GM21619 (cell line): ENCODE measurements around the gene WDR76.
"Not testable (repeated sequence)": the region's sequence is repeated elsewhere in the genome, so short reads cannot be mapped to it uniquely, and the experiment has no call there.

ENCODE experiments used
- ATAC-seq: cut with Tn5 transposase; IDR thresholded peaks from one replicate; pipeline ENCODE4 v1.9.1; 2021; ENCODE audit not compliant: unreplicated experiment

The WDR76 gene

GRCh38 chr15:43815064-43815463 is 11.7 kb upstream of the WDR76 start:
- ATAC-seq: not testable (repeated sequence)

GRCh38 chr15:43821505-43821904 is 5.3 kb upstream of the WDR76 start:
- ATAC-seq: no peak

DNA sequence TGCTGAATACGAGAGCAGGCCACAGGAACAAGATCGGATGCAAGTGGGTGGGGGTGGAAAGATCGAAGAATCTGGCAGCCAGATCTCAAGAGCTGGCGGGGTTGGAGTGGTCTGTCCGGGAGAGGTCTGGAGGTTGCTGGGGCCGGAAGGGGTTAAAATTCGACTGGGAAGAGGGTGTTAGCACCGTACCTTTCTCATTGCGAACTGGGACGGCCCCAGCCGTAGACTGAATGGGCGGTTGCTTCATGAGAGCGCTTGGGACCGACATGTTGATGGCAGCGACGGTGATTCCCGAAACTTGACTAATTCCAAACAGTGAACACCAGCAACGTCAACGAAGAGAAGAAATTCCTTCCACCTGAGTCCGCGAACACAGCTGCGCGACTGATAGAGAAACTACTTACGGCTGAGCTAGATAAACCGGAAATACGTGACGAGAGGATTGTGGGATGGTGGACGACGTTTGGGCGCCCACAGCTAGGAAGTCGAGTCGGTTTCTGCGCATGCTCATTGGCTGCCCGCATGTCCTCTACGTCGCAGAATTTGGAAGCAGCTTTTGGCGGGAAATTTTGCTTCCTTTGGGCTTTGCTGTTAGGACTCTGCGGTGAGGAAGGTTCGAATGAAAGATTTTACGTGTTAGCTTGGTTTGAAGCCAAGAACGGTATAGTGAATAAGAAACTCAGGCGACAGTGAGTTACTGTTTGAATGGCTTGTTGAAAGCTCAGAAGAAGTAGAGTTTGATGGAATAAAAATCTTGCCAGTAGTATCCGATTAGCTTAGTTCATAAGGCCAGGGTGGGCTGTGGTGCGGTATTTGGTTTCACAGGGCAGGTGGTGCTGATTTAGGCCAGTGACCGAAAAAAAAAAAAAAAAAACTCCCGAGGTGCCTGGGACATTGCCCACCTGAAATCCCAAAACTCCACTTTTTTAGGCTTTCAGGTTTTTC is 2.2 kb upstream of the WDR76 start, which contains the start of gene MFAP1:
TSS of gene MFAP1 (minus strand) at position 389 of the 945 bp plus-strand sequence. CDS start at position 268, 121 bp downstream.
- peak; percentile 73 for ATAC-seq

DNA sequence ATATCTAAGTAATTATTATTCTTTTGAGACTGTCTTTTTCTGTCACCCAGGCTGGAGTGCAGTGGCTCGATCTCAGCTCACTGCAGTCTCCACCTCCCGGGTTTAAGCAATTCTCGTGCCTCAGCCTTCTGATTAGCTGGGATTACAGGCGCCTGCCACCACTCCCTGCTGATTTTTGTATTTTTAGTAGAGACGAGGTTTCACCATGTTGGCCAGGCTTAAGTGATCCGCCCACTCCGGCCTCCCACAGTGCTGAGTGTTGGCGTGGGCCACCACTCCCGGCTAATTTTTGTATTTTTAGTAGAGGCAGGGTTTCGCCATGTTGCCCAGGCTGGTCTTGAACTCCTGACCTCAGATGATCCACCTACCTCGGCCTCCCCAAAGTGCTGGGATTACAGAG is 1.5 kb upstream of the WDR76 start:
- not testable (repeated sequence) for ATAC-seq

DNA sequence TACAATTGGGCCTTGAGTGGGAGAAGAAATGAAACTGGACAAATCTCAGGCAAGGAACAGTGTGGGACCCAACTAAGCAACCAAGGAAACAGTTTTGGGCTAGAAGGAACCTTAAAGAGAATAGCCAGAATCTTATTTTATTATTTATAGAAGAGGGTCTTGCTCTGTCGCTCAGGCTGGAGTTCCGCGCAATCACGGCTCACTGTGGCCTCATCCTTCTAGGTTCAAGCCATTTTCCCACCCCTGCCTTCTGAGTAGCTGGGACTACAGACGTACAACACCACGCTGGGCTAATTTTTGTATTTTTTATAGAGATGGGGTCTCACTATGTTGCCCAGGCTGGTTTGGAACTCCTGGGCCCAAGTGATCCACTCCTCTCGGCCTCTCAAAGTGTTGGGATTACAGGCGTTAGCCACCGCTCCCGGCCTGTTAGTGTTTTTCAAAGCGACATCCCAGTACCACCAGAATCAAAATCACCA is 734 bp upstream of the WDR76 start:
- ATAC-seq: no peak

GRCh38 chr15:43828061-43828657 is 1.4 kb downstream of the WDR76 start:
- no peak for ATAC-seq

DNA sequence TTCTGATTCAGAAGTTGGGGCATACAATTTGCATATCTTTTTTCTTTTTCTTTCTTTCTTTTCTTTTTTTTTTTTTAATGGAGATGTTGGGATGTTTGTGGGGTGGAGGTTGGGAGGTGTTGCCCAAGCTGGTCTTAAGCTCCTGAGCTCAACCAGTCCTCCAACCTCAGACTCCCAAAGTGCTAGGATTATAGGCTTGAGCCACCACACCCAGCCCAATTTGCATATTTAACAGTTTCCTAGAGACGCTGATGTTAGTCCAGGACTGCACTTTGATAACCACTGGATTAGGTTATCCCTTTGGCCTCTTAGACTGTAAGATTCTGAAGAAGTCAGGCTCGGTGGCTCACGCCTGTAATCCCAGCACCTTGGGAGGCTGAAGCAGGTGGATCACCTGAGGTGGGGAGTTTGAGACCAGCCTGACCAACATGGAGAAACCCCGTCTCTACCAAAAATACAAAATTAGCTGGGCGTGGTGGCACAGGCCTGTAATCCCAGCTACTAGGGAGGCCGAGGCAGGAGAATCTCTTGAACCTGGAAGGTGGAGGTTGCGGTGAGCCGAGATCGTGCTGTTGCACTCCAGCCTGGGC is 3.2 kb downstream of the WDR76 start:
- not testable (repeated sequence) for ATAC-seq

DNA sequence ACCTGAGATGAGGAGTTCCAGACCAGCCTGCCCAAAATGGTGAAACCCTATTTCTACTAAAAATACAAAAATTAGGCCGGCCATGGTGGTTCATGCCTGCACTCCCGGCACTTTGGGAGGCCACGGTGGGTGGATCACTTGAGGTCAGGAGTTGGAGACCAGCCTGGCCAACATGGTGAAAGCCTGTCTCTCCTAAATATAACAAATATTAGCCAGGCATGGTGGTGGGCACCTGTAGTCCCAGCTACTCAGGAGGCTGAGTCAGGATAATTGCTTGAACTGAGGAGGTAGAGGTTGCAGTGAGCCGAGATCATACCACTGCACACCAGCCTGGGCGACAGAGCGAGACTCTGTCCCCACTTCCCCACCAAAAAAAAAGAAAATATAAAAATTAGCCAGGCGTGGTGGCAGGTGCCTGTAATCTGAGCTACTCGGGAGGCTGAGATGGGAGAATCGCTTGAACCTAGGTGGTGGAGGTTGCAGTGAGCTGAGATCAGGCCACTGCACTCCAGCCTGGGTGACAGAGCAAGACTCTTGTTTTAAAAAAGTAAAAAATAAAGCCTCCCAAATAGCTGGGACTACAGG is 4.0 kb downstream of the WDR76 start:
- ATAC-seq: not testable (repeated sequence)

DNA sequence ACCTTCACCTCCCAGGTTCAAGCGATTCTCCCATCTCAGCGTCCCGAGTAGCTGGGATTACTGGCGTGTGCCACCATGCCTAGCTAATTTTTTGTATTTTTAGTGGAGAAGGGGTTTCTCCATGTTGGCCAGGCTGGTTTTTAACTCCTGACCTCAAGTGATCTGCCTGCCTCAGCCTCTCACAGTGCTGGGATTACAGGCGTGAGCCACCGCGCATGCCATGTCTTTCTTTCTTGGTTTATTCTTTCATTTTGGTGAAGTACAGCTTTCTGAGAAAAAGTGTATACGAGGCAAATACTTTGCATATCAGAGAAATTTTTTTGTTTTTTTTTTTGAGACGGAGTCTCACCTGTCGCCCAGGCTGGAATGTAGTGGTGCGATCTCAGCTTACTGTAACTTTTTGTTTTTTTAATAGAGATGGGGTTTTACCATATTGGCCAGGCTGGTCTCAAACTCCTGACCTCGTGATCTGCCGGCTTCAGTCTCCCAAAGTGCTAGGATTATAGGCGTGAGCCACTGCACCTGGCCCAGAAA is 4.8 kb downstream of the WDR76 start:
- ATAC-seq: not testable (repeated sequence)

- ATAC-seq: not testable (repeated sequence)
Observed at GRCh38 chr15:43832485-43832884, 5.7 kb downstream of the WDR76 start.

GRCh38 chr15:43845421-43845820 is 18.6 kb downstream of the WDR76 start:
- ATAC-seq: no peak

DNA sequence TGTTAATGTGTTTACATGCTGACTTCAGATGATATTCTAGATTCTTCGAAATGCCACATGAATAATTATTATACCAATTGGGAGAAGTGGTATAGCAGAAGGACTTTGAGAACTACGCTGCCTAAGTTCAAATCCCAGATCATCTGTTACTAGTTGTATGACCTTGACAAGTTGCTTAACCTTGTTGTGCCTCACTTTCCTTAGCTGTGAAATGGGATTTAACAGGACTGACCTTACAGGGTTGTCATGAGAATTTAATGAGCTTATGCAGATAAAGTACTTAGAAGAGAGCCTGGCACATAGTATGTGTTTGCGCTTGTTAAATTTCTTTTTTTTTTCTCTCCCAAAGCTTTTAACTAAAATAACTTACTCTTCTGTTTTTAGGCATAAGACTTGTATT is 24.4 kb downstream of the WDR76 start:
- no peak for ATAC-seq

GRCh38 chr15:43852607-43853006 is 25.8 kb downstream of the WDR76 start:
- no peak for ATAC-seq

- no peak for ATAC-seq
Observed at GRCh38 chr15:43854801-43855200, 28.0 kb downstream of the WDR76 start.

- ATAC-seq: no peak
Observed at GRCh38 chr15:43859546-43859945, 32.7 kb downstream of the WDR76 start.

- not testable (repeated sequence) for ATAC-seq
Observed at GRCh38 chr15:43866636-43867035, 39.8 kb downstream of the WDR76 start.

GRCh38 chr15:43867096-43867495 is 40.3 kb downstream of the WDR76 start:
- ATAC-seq: no peak

GRCh38 chr15:43868406-43868805 is 41.6 kb downstream of the WDR76 start:
- no peak for ATAC-seq

- ATAC-seq: no peak
Observed at GRCh38 chr15:43871835-43872234, 45.0 kb downstream of the WDR76 start.

GRCh38 chr15:43872416-43873020 is 45.7 kb downstream of the WDR76 start:
- no peak for ATAC-seq

GRCh38 chr15:43873651-43874050 is 46.8 kb downstream of the WDR76 start:
- ATAC-seq: no peak
